Astrocyte of the cerebellum (primary cell): ENCODE measurements around the gene ARHGEF17.

Experiments used
- DNase-seq: peaks from one replicate; pipeline ENCODE4 v3.0.0-alpha.2; 2011; ENCODE audit warnings: low read depth
- H3K4me3 ChIP-seq: 2 replicates; pipeline ENCODE4 v1.5.1; 2011; ENCODE audit warnings: mild to moderate bottlenecking, low read depth, low read length, moderate library complexity
- CTCF ChIP-seq: IDR thresholded peaks from 2 replicates; pipeline ENCODE4 v1.5.1; 2012; ENCODE audit warnings: low read length, low read depth, moderate library complexity, mild to moderate bottlenecking; ENCODE audit errors: missing control alignments
- in situ Hi-C: cut with HindIII; loops from 2 replicates; pipeline ENCODE4 v1.10.0; 2017; ENCODE audit warnings: low sequenced_read_pairs

ARHGEF17 gene

GRCh38 chr11:73317803-73318202 is 9.7 kb downstream of the ARHGEF17 start:
- no peak for DNase-seq
- no peak for TF ChIP-seq CTCF
- in situ Hi-C loops, result no loop called here
- H3K4me3 ChIP-seq, result no peak overlapping the region

GRCh38 chr11:73318501-73319011 is 10.5 kb downstream of the ARHGEF17 start:
- H3K4me3 ChIP-seq, result no peak overlapping the region
- no peak for DNase-seq
- in situ Hi-C loops, result no loop called here
- no peak for TF ChIP-seq CTCF

- TF ChIP-seq CTCF, result no peak
- no peak for DNase-seq
- H3K4me3 ChIP-seq, result no peak overlapping the region
- in situ Hi-C loops, result no loop called here
These were observed 12.9 kb downstream of the ARHGEF17 start for GRCh38 chr11:73320763-73321603.

GRCh38 chr11:73321604-73322381 is 13.7 kb downstream of the ARHGEF17 start:
- no peak for DNase-seq
- in situ Hi-C loops, result no loop called here
- no peak for TF ChIP-seq CTCF

GRCh38 chr11:73322382-73323306 is 14.6 kb downstream of the ARHGEF17 start:
- no peak for DNase-seq
- in situ Hi-C loops, result no loop called here
- H3K4me3 ChIP-seq, result no peak overlapping the region
- TF ChIP-seq CTCF, result no peak

More at GRCh38 chr11:73321604-73322381, 13.7 kb downstream of the ARHGEF17 start:
- no peak overlapping the region for H3K4me3 ChIP-seq

- DNase-seq, result no peak
- no peak overlapping the region for H3K4me3 ChIP-seq
- in situ Hi-C loops, result no loop called here
- TF ChIP-seq CTCF, result no peak
These were observed 15.4 kb downstream of the ARHGEF17 start for GRCh38 chr11:73323464-73323863.
